ENCODE data around the gene SLC25A24. TPM values are rescaled to one million over a fixed set of nuclear protein-coding genes. Genes with fewer than 3 reads are reported as not detected.
A peak's percentile ranks its signal among the peaks of the same experiment; 100 is the strongest.

SLC25A24 gene
- total and polyA plus RNA-seq, 10 of the 15 experiments (the other 5 are each of a cell fraction or from before 2014, with no cell fraction given), result 4.0 to 20.6 (median 14.2) TPM

DNA sequence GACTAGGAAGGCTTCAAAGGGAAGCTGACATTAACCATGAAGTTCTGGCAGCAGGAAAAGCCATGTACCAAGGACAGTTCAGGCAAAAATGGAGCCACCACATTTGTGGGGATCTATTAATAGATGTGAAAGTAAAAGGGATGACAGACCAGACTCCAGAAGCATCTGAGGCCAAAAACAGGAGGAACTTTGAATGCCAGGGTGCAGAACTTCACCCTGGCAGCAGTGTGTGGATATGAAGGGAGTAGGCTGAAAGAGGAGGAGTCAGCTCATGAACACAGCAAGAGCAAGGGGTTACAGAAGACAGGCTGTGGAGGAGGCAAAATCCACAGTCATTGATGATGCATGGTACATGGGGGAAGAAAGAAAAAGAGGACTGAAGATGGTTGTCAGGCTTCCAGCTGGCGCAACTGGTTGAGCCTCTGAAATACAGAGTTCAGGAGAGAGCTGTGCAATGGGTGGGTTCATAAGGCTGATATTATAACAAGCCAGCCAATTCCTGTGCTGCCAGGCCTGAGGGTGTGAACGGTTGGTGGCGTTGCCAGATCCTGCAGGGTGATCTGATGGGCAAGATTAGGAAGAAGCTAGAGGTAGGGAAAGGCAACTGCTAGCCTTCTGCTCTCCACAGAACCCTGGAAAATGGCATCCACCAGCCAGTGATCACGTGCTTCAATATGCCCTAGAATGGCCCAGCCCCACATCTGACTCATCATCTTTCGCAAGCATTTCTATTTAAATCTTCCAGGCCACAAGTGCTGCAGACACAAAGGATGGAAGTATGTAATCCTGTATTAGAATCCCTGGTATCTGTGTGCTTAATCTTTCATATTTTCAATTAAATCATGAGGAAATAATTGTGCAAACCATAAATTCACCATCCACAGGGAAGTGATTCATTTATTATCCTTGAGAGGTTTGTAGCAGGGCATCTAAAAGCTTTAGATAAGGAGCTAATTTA, 81.9 kb downstream of the SLC25A24 start:
- no peaks in the 10 kb centered on the region for H3K79me2 ChIP-seq (ENCODE audit: control insufficient read depth, insufficient read depth, low read length)
- H3K4me3 ChIP-seq, result no peak overlapping the region
- CTCF ChIA-PET, result interaction anchor here (0.6 to 3.6 kb wide), 5 partner anchors 7 to 336 kb away, joined by 3 to 27 read pairs (median 3); no protein-coding TSS in a partner anchor
- no peak overlapping the region for H3K4me2 ChIP-seq (ENCODE audit: control insufficient read depth, insufficient read depth)
- no TSS peak for BruUV-seq (replicated peaks)
- no peaks in the 10 kb centered on the region for H3K4me1 ChIP-seq (ENCODE audit: control insufficient read depth, insufficient read depth, low read length)
- H3K36me3 ChIP-seq (ENCODE audit: control insufficient read depth in 2 of 2, insufficient read depth in 2 of 2, low read length in 1 of 2), result no peaks in the 10 kb centered on the region
- SMC1A ChIA-PET (ENCODE audit: uncharacterized antibody, unreplicated experiment), result interaction anchor here (1.1 to 2.5 kb wide), 7 partner anchors 10 to 339 kb away, joined by 3 to 21 read pairs (median 8); no protein-coding TSS in a partner anchor
- ATAC-seq (peak; percentile 29; the same call in 1 of the 3 replicates), FAIRE-seq (no peak), DNase-seq (ENCODE audit: low read depth, low spot score) (no peak)
- no peaks in the 10 kb centered on the region for H3K9me3 ChIP-seq (replicated peaks; ENCODE audit: control insufficient read depth, insufficient read depth, low read length)
- no peak overlapping the region for H2AFZ ChIP-seq (ENCODE audit: control insufficient read depth, low read depth, low read length)
- intact Hi-C loops (cut with micrococcal nuclease; ENCODE audit: unreplicated experiment) (no loop called here), in situ Hi-C loops (cut with MboI) (no loop called here)
- no peak overlapping the region for H3K27ac ChIP-seq (ENCODE audit: control insufficient read depth, insufficient read depth)
- POLR2A ChIA-PET, result no interaction called here
- TF ChIP-seq, protein P1, sequence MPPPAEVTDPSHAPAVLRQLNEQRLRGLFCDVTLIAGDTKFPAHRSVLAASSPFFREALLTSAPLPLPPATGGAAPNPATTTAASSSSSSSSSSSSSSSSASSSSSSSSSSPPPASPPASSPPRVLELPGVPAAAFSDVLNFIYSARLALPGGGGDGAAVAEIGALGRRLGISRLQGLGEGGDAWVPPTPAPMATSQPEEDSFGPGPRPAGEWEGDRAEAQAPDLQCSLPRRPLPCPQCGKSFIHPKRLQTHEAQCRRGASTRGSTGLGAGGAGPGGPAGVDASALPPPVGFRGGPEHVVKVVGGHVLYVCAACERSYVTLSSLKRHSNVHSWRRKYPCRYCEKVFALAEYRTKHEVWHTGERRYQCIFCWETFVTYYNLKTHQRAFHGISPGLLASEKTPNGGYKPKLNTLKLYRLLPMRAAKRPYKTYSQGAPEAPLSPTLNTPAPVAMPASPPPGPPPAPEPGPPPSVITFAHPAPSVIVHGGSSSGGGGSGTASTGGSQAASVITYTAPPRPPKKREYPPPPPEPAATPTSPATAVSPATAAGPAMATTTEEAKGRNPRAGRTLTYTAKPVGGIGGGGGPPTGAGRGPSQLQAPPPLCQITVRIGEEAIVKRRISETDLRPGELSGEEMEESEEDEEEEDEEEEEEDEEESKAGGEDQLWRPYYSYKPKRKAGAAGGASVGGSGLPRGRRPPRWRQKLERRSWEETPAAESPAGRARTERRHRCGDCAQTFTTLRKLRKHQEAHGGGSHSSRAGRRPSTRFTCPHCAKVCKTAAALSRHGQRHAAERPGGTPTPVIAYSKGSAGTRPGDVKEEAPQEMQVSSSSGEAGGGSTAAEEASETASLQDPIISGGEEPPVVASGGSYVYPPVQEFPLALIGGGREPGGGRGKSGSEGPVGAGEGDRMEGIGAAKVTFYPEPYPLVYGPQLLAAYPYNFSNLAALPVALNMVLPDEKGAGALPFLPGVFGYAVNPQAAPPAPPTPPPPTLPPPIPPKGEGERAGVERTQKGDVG (CRISPR knock-in tag; IDR thresholded peaks at IDR 0.05), result no peak
- TF ChIP-seq BHLHE40 (IDR thresholded peaks at IDR 0.05; ENCODE audit: borderline replicate concordance in 1 of 2, low read depth in 2 of 2, low read length in 1 of 2), result 0 out of 4 replicates have a peak, but pooled peaks of 1 of the 2 experiments have one; percentile 23
- TF ChIP-seq, protein P2, sequence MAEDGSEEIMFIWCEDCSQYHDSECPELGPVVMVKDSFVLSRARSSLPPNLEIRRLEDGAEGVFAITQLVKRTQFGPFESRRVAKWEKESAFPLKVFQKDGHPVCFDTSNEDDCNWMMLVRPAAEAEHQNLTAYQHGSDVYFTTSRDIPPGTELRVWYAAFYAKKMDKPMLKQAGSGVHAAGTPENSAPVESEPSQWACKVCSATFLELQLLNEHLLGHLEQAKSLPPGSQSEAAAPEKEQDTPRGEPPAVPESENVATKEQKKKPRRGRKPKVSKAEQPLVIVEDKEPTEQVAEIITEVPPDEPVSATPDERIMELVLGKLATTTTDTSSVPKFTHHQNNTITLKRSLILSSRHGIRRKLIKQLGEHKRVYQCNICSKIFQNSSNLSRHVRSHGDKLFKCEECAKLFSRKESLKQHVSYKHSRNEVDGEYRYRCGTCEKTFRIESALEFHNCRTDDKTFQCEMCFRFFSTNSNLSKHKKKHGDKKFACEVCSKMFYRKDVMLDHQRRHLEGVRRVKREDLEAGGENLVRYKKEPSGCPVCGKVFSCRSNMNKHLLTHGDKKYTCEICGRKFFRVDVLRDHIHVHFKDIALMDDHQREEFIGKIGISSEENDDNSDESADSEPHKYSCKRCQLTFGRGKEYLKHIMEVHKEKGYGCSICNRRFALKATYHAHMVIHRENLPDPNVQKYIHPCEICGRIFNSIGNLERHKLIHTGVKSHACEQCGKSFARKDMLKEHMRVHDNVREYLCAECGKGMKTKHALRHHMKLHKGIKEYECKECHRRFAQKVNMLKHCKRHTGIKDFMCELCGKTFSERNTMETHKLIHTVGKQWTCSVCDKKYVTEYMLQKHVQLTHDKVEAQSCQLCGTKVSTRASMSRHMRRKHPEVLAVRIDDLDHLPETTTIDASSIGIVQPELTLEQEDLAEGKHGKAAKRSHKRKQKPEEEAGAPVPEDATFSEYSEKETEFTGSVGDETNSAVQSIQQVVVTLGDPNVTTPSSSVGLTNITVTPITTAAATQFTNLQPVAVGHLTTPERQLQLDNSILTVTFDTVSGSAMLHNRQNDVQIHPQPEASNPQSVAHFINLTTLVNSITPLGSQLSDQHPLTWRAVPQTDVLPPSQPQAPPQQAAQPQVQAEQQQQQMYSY (CRISPR knock-in tag; IDR thresholded peaks at IDR 0.05), result no peak
- TF ChIP-seq, protein P3, sequence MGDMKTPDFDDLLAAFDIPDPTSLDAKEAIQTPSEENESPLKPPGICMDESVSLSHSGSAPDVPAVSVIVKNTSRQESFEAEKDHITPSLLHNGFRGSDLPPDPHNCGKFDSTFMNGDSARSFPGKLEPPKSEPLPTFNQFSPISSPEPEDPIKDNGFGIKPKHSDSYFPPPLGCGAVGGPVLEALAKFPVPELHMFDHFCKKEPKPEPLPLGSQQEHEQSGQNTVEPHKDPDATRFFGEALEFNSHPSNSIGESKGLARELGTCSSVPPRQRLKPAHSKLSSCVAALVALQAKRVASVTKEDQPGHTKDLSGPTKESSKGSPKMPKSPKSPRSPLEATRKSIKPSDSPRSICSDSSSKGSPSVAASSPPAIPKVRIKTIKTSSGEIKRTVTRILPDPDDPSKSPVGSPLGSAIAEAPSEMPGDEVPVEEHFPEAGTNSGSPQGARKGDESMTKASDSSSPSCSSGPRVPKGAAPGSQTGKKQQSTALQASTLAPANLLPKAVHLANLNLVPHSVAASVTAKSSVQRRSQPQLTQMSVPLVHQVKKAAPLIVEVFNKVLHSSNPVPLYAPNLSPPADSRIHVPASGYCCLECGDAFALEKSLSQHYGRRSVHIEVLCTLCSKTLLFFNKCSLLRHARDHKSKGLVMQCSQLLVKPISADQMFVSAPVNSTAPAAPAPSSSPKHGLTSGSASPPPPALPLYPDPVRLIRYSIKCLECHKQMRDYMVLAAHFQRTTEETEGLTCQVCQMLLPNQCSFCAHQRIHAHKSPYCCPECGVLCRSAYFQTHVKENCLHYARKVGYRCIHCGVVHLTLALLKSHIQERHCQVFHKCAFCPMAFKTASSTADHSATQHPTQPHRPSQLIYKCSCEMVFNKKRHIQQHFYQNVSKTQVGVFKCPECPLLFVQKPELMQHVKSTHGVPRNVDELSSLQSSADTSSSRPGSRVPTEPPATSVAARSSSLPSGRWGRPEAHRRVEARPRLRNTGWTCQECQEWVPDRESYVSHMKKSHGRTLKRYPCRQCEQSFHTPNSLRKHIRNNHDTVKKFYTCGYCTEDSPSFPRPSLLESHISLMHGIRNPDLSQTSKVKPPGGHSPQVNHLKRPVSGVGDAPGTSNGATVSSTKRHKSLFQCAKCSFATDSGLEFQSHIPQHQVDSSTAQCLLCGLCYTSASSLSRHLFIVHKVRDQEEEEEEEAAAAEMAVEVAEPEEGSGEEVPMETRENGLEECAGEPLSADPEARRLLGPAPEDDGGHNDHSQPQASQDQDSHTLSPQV (IDR thresholded peaks at IDR 0.05), result no peak
- peak; percentile 34; the same call in 1 of the 2 replicates for TF ChIP-seq RAD51 (IDR thresholded peaks at IDR 0.05)
- TF ChIP-seq MXI1 (IDR thresholded peaks at IDR 0.05; ENCODE audit: low read depth, low read length), result no peak
- no peaks in the 10 kb centered on the region; a peak in 3 of 4 replicates for H3K27me3 ChIP-seq (replicated peaks in 1 of 2; ENCODE audit: control insufficient read depth in 2 of 2, insufficient read depth in 2 of 2, low read length in 1 of 2)
- H4K20me1 ChIP-seq (ENCODE audit: control insufficient read depth, insufficient read depth), result no peaks in the 10 kb centered on the region; the same call in 1 of the 2 replicates
- RAD21 ChIA-PET (ENCODE audit: unreplicated experiment), result interaction anchor here (1.1 to 2.6 kb wide), 2 partner anchors 218 to 336 kb away, joined by 3 to 11 read pairs; no protein-coding TSS in a partner anchor
- WGBS (ENCODE audit: insufficient coverage, insufficient replicate concordance, low lambda C conversion rate, missing lambda C conversion rate), result 26% methylated on average over 5 of the region's 5 CpGs
- H3K9ac ChIP-seq (ENCODE audit: control insufficient read depth, insufficient read depth, low read length), result no peak overlapping the region
